GM21526 (cell line): ENCODE data around the gene ZNF502.

Experiments used
- ATAC-seq: cut with Tn5 transposase; IDR thresholded peaks from one replicate; pipeline ENCODE4 v1.9.1; 2021; ENCODE audit warnings: moderate library complexity; ENCODE audit not compliant: unreplicated experiment, low FRiP score

The ZNF502 gene

DNA sequence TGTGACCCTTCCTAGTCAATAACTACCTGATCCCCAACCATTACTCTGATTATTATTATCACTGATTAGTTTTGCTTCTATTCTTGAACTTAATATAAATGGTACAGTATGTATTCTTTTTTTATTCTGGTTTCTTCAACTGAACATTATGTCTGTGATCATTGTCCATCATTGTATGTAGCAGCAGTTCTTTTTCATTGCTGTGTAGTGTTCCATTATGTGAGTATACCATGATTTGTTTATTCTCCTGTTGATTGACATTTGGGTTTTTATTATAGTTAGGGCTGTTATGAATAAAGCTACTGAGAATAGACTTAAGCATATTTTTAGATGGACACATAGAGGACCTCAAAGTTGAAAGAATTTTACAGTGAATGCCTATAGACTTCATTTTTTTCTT, 51.8 kb downstream of the ZNF502 start:
- ATAC-seq, result no peak

DNA sequence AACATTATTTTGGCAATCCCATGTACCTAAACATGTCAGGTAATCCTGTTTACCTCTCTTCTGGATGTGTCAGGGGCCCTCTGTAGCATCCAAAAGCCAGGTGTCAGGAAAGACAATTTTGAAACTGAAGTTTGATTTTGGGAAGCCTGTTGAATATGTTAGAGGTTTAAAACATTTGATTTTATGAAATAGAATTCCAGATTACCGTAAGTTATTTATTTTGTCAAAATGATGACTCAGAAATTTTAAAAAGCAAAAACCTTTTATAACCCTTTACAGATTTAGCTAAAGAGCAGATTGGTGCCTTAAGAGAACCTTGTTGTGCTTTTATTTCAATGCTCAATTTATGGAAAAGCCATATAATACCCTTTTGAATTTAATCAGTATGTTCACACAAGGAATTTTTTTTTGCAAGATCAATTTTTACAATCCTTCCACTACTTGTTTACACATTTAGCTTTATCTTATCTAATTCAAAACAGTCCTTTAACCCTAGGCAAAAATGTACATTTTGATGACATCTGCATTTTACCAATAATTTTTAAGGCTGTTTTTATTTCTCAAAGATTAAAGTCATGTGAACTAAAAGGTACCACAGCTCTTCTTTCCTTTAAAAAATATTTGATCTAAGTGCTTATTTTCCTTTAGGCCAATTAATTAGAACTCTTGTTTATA, 59.1 kb downstream of the ZNF502 start:
- no peak for ATAC-seq

DNA sequence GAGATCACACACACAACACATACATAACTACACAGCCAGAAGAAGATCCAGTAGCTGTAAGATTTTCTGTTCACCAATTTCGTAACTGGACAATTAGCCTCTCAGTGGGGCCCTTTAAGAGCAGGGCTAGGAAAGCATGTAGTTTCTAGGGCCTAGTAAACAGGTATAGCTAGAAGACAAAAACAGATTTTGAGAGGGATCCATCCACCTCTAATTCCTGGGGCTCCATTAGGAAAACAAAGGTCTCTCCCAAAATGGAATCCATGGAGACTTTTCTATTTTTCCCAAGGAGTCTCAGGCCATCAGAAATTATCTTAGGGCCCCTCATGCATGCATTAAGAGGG, 59.6 kb downstream of the ZNF502 start:
- no peak for ATAC-seq
